PC-3 (cell line): ENCODE measurements around the gene HOXB2. TPM values are rescaled to one million over a fixed set of nuclear protein-coding genes. Genes with fewer than 3 reads are reported as not detected.

Experiments
- ATAC-seq: fragments of 200-7000 bp; cut with Tn5 transposase; 2 replicates; pipeline ENCODE4 v1.9.1; 2020; ENCODE audit warnings: mild to moderate bottlenecking, moderate library complexity
- BruUV-seq: library from RNA; stranded (reverse); fragments of 400-500 nt; replicated peaks from 2 replicates; lab custom pipeline; 2021; lab: Mats Ljungman, UMichigan
- CTCF ChIA-PET: fragments of 300-600 bp; sonication (Branson Sonifier 250); formaldehyde crosslinking; loops from one replicate; lab custom pipeline; 2022; ENCODE audit warnings: antibody characterized with exemption; lab: Charles Lee
- POLR2A ChIA-PET: fragments of 300-600 bp; sonication (Branson Sonifier 250); formaldehyde crosslinking; loops from one replicate; lab custom pipeline; 2022; ENCODE audit warnings: antibody characterized with exemption; ENCODE audit not compliant: unreplicated experiment; lab: Charles Lee
- DNase-seq: peaks from one replicate; pipeline ENCODE4 v3.0.0-alpha.2; 2015
- H2AFZ ChIP-seq: fragments of 300-600 bp; sonication (generic); 2 replicates; pipeline ENCODE4 v1.6.0; 2016; ENCODE audit warnings: antibody characterized with exemption, low read length
- H3F3A ChIP-seq: fragments of 300-600 bp; sonication (generic); one replicate; pipeline ENCODE4 v1.6.0; 2017; ENCODE audit warnings: antibody characterized with exemption, low read length, control low read depth, mild to moderate bottlenecking; ENCODE audit not compliant: unreplicated experiment
- H3K27ac ChIP-seq: fragments of 300-600 bp; sonication (generic); 2 replicates; pipeline ENCODE4 v1.5.1; 2016; ENCODE audit warnings: mild to moderate bottlenecking, low read length
- H3K27me3 ChIP-seq: fragments of 300-600 bp; sonication (generic); 2 replicates; pipeline ENCODE4 v1.6.1; 2016; ENCODE audit warnings: low read length, mixed read lengths
- H3K36me3 ChIP-seq: fragments of 300-600 bp; sonication (generic); 2 replicates; pipeline ENCODE4 v1.6.1; 2016; ENCODE audit warnings: low read depth, mixed run types, low read length, mixed read lengths
- H3K4me1 ChIP-seq: fragments of 300-600 bp; sonication (generic); 2 replicates; pipeline ENCODE4 v1.5.1; 2016; ENCODE audit warnings: low read length; ENCODE audit not compliant: insufficient read depth
- H3K4me2 ChIP-seq: fragments of 300-600 bp; sonication (generic); 2 replicates; pipeline ENCODE4 v1.6.0; 2016; ENCODE audit warnings: low read length
- H3K4me3 ChIP-seq: fragments of 300-600 bp; sonication (generic); 2 replicates; pipeline ENCODE4 v1.5.1; 2016; ENCODE audit warnings: mild to moderate bottlenecking, low read length, mixed read lengths
- H3K79me2 ChIP-seq: fragments of 300-600 bp; sonication (generic); 2 replicates; pipeline ENCODE4 v1.6.1; 2017; ENCODE audit warnings: low read length, mixed read lengths
- H3K9ac ChIP-seq: fragments of 300-600 bp; sonication (generic); 2 replicates; pipeline ENCODE4 v1.6.0; 2016; ENCODE audit warnings: mild to moderate bottlenecking, low read length
- H3K9me2 ChIP-seq: fragments of 300-600 bp; sonication (generic); replicated peaks from 2 replicates; pipeline ENCODE4 v1.6.1; 2016; ENCODE audit warnings: mixed run types, low read length, mixed read lengths
- H3K9me3 ChIP-seq: fragments of 300-600 bp; sonication (generic); 2 replicates; pipeline ENCODE4 v1.6.1; 2016; ENCODE audit warnings: low read length, mixed read lengths
- H4K20me1 ChIP-seq: fragments of 300-600 bp; sonication (generic); 2 replicates; pipeline ENCODE4 v1.6.1; 2016; ENCODE audit warnings: low read length, mixed read lengths
- CTCF ChIP-seq: fragments of 300-600 bp; sonication (generic); conservative IDR thresholded peaks from 2 replicates; pipeline ENCODE4 v1.5.1; 2017; ENCODE audit warnings: antibody characterized with exemption, low read depth, mild to moderate bottlenecking, low read length
- EZH2 ChIP-seq: fragments of 300-600 bp; sonication (generic); IDR thresholded peaks from one replicate; pipeline ENCODE4 v1.6.1; 2017; ENCODE audit warnings: antibody characterized with exemption, mild to moderate bottlenecking, low read length; ENCODE audit not compliant: unreplicated experiment
- EZH2phosphoT487 ChIP-seq: fragments of 300-600 bp; sonication (generic); IDR thresholded peaks from 2 replicates; pipeline ENCODE4 v1.6.1; 2018; ENCODE audit warnings: mild to moderate bottlenecking, antibody characterized with exemption, low read length, borderline replicate concordance
- intact Hi-C: fragments of 100-400 bp; cut with micrococcal nuclease; formaldehyde crosslinking; loops from 2 replicates; pipeline ENCODE4 v1.9.0; 2023
- total RNA-seq: library from RNA; depleted of rRNA; stranded (reverse); fragments of >200 nt; gene quantifications from 2 replicates; pipeline ENCODE4 v1.2.3, GENCODE V29; 2014

The HOXB2 gene
- total RNA-seq, 1 experiment from 2014 or later: 1.1 TPM

DNA sequence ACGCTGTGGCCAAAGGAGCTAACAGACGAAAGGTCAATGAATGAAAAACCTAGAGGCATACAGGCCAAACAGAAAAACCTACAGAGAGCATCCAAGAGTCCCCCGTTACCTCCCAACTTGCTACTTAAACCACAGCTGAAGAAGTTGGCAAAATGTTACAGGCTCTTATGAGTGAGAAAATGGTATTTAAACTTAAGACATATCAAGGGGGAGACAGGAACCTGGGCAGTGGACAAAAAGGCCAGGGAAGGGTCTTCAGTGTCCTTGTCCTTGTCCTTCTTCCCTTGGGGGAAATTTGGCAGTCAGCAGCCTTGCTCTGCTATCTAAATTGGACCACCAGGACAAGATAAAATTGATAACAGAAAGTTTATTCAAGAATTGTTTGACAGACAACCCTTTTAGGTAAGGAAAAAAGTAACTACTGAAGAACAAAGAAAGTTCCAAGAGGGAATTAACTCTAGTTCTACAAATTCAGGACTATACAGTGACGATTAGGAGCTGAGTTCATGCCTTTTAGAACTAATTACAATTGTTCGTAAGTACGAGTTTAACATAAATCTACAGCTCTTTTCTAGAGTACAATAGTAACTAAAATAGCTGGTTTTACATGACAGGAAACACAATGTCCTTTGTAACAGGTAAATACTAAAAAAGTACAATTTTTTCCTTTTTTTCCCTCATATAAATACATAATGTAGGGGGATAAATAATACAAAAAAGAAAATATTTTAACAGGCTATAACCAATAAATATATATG, 3.8 kb upstream of the HOXB2 start:
- H3K36me3 ChIP-seq: no peaks in the 10 kb centered on the region
- H3K27ac ChIP-seq: no peak overlapping the region
- no peak overlapping the region for H3K4me2 ChIP-seq
- H3K79me2 ChIP-seq: no peaks in the 10 kb centered on the region
- DNase-seq: no peak
- ChIA-PET POLR2A (no interaction called here), CTCF (interaction anchor here (0.6 kb wide), 2 partner anchors 8 to 197 kb away, joined by 3 read pairs; no protein-coding TSS in a partner anchor)
- no peaks in the 10 kb centered on the region for H4K20me1 ChIP-seq
- no peak overlapping the region for H2AFZ ChIP-seq
- H3K4me1 ChIP-seq: no peaks in the 10 kb centered on the region
- no peaks in the 10 kb centered on the region for H3F3A ChIP-seq
- H3K9ac ChIP-seq: no peak overlapping the region
- no peak for ATAC-seq
- intact Hi-C loops: no loop called here
- no peaks in the 10 kb centered on the region for H3K27me3 ChIP-seq
- TF ChIP-seq EZH2 (no peak), CTCF (no peak), EZH2phosphoT487 (no peak)
- no peak overlapping the region for H3K4me3 ChIP-seq
- no TSS peak for BruUV-seq
- no peaks in the 10 kb centered on the region for H3K9me2 ChIP-seq
- no peaks in the 10 kb centered on the region for H3K9me3 ChIP-seq

DNA sequence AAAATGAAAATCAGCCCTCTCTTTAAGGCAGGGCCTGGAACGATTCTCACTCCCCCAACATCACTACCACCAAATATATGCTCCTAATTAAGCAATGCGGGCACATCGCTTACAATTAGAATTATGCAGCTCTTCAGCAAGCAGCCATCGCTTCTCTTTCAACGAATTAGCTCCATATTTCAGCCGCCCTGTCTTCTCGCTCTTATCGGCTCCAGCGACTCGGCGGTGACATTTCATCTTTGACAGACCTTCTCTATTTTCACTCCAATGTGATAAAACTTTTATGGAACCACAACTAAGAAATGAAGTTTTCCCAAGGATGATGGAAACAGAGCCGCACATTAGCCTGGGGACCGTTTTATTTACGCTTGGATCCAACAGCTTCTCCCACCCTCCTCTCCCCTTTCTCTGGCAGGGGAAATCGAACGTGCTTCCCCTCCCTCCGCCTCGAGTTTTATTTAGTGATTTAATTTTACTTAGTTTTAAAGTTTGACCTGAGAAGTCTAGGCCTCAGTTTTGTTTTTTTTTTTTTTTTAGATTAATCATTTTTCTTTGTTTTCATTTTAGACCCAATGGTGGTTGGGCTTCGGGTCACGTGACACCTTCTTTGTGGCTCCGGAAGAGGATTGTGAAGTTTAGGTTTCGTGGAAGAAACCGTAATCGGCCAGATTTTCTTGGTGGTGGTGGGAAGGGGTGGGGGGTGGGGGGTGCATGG, 3.1 kb upstream of the HOXB2 start:
- H3K79me2 ChIP-seq: no peaks in the 10 kb centered on the region
- no peak overlapping the region for H2AFZ ChIP-seq
- H3K9me2 ChIP-seq: no peaks in the 10 kb centered on the region
- H3K27ac ChIP-seq: no peak overlapping the region
- no peaks in the 10 kb centered on the region for H3F3A ChIP-seq
- BruUV-seq: no TSS peak
- no peaks in the 10 kb centered on the region for H3K4me1 ChIP-seq
- no peak overlapping the region for H3K4me2 ChIP-seq
- no peaks in the 10 kb centered on the region for H3K9me3 ChIP-seq
- DNase-seq: no peak
- ChIA-PET CTCF (no interaction called here), POLR2A (no interaction called here)
- no peak for TF ChIP-seq EZH2phosphoT487
- no peak for TF ChIP-seq EZH2
- no peaks in the 10 kb centered on the region for H3K36me3 ChIP-seq
- H3K9ac ChIP-seq: no peak overlapping the region
- no peak for ATAC-seq
- H4K20me1 ChIP-seq: no peaks in the 10 kb centered on the region
- no peak overlapping the region for H3K4me3 ChIP-seq
- intact Hi-C loops: no loop called here
- no peaks in the 10 kb centered on the region for H3K27me3 ChIP-seq

DNA sequence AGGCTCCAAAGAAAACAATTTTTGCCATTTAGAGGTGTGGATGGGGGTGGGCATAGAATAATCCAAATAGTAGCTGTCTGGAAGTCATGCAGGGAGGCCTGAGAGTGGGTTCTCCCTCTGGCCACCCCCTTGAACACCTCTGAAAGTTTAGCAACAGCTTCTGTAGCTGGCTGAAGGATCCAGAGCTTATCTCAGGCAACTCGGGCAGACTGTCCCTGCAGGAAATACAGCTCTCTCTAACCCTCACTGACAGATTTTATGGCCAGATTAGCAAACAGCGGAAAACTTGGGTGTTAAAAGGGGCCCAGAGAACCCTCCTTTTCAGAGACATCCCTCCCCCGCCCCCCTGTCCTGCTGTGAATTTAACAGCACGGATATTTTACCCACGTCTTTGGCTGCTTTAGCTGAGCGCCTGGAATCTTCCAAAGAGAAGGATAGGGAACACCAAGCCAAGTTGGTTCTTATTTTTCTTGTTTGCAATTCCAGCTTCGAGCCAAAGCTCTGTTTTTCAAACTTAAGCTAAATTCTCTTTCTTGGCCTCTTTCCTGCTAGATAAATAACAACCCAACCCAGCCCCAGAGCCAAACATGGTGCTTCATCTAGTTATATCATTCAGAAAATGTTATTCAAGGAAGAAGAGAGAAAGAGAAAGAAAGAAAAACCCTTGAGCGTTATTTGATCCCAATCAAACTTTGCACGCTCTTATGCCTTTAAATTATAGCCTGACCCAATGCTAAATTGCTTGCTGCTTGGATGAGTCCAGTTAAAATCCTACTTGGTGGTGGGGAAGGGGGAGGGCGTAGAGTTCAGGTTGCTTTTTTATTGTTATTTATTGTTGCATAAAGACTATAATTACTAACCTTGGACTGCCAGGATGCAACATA, 2.3 kb upstream of the HOXB2 start:
- DNase-seq (no peak), ATAC-seq (no peak)
- Histone ChIP-seq H3K4me3 (no peak overlapping the region), H3K9me2 (no peaks in the 10 kb centered on the region), H4K20me1 (no peaks in the 10 kb centered on the region), H3K9me3 (no peaks in the 10 kb centered on the region), H3K27ac (no peak overlapping the region), H3K4me1 (no peaks in the 10 kb centered on the region), H3K4me2 (no peak overlapping the region), H2AFZ (no peak overlapping the region), H3K27me3 (no peaks in the 10 kb centered on the region), H3K9ac (no peak overlapping the region), H3F3A (no peaks in the 10 kb centered on the region), H3K79me2 (no peaks in the 10 kb centered on the region), H3K36me3 (no peaks in the 10 kb centered on the region)
- ChIA-PET POLR2A (no interaction called here), CTCF (interaction anchor here (0.5 kb wide), 1 partner anchor 448 kb away, joined by 4 read pairs; no protein-coding TSS in a partner anchor)
- BruUV-seq: no TSS peak
- no peak for TF ChIP-seq EZH2phosphoT487
- TF ChIP-seq CTCF: no peak
- no peak for TF ChIP-seq EZH2
- intact Hi-C loops: no loop called here
